Hematopoietic multipotent progenitor cell (in vitro differentiated cells): ENCODE results near the gene GET3. TPM values are rescaled to one million over a fixed set of nuclear protein-coding genes. Genes with fewer than 3 reads are reported as not detected.
"Not testable (repeated sequence)": the region's sequence is repeated elsewhere in the genome, so short reads cannot be mapped to it uniquely, and the experiment has no call there.

Experiments
- DNase-seq, 3 donors: peaks; one replicate each; pipeline ENCODE4 v3.0.0-alpha.2; 2011 to 2015; ENCODE audit warnings: low read depth in 2 of 3, low spot score in 2 of 3
- total RNA-seq: library from RNA; depleted of rRNA; stranded (reverse); fragments of >200 nt; gene quantifications from one replicate; pipeline ENCODE4 v1.2.3, GENCODE V29; 2012

Gene GET3
- total RNA-seq, 1 donor: 106 TPM

DNA sequence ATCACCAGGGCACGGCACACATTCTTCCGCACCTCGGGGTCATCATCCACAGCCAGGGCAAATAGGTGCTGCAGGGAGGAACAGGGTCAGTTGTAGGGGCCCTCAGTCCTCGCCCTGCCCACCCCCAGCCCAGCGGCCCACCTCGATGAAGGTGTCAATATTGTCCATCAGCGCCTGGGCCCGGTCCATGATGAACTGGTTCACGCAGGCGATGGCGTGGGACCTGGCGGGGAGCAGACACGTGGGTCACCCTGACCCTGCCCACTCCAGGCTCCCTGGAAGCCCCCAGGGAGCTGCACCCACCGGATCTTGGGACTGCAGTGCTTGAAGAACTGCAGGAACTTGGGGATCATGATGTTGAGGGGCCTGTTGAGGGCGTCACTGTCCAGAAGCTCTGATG lies 22.2 kb upstream of the GET3 start:
- no peak for DNase-seq

DNA sequence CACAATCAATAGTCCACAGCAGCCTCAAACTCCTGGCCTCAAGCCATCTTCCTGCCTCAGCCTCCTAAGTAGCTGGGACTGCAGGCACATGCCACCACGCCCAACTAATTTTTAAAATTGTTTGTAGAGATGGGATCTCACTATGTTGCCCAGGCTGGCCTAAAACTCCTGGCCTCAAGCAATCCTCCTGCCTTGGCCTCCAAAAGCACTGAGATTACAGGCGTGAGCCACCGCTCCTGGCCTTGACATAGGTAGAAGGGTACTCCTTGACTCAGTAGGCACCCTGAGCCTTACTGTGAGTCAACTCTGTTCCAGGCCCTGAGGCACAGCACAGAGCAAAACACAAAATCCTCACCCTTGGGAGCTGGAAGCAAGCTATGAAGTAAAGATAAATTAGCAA lies 21.4 kb upstream of the GET3 start:
- DNase-seq: no peak

DNA sequence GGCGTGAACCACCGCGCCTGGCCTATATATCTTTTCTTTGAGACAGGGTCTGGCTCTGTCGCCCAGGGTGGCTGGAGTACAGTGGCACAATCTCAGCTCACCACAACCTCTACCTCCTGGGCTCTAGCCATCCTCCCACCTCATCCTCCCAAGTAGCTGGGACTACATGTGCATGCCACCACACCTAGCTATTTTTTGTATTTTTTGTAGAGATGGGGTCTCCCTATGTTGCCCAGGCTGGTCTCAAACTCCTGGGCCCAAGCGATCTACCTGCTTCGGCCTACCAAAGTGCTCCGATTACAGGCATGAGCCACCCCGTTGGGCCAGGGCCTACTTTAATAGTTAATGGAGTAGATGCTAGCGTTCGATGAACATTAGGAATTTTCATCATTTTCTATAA lies 17.0 kb upstream of the GET3 start:
- DNase-seq: no peak

DNA sequence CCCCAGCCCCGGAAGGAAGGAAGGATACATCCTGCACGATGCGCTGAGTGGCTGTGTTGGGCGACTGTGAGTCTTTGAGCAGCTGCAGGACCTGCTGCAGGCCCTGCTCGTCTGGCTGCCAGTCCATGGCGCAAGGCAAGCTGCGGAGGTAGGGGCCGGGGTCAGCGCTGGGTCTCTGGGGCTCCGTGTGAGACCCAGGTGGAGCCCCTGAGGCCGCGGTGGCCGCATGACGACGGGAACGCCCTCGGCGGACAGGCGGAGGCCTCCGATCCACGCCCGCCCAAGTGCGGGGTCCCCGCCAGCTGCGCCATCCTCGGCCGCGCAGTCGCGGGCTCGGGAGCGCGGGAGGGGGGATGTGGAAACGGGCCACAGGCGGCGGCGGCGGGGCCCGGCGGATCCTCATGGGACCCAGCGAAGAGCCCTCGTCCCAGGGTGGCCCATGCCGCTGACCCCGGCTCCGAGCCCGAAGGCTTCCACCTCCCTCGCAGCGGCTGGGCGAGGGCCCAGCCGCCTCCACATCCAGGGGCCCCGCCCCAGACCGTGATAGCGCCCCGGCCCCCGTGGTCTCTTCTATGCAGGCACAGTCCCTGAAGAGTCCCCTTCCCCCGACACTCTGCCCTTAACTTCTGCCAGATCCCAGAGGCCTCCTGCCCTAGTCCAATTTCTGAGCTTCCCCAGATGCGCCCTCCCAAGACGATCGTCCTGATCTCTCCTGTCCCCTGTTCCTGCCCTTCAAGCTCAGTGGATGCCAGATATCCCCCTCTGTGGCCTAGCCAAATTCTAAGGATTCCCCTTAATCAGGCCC lies 16.2 kb upstream of the GET3 start:
- no peak for DNase-seq

DNA sequence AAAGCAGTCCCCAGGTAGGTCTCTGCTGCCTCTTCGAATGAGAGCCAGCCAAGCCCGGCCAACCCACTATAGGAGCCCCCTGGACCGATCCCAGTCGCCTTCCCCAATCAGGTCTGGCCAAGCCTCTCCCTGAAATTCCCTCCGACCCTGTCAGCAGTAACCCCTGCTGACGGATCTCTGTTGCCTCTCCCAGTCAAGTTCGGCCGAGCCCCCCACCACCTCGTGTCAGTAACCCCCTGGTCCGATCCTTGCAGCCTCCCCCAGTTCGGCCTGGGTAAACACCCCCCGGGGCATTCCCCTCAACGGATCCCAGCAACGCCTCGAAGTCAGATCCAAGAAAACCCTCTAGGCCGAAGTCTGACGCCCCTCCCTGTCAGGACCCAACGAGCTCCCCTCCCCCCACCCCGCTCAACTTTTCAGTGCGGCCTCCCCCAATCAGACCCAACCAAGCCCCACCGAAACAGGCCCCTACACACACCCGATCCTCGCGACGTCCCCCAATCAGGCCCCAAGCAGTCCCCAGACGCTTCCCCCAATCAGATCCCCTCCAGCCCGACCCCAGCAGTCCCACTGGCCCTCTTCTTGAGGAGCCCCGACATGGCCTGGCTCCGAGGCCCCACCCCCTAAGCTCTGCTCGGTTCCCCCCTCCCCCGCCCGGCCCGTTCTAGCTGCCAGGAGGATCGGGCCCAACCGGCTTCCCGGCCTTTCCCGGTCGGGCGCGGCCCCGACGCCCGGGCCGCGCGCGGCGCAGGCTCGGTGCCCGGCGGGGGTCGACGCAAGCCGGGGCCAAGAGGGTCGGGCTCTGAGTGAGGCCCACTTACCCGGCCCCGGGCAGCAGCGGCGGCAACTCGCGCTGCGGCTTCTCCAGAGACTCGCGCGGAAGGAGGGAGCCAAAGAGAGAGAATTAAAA lies 15.4 kb upstream of the GET3 start:
- peak in 2 of 3 donors; percentile 89 to 92 for DNase-seq

DNA sequence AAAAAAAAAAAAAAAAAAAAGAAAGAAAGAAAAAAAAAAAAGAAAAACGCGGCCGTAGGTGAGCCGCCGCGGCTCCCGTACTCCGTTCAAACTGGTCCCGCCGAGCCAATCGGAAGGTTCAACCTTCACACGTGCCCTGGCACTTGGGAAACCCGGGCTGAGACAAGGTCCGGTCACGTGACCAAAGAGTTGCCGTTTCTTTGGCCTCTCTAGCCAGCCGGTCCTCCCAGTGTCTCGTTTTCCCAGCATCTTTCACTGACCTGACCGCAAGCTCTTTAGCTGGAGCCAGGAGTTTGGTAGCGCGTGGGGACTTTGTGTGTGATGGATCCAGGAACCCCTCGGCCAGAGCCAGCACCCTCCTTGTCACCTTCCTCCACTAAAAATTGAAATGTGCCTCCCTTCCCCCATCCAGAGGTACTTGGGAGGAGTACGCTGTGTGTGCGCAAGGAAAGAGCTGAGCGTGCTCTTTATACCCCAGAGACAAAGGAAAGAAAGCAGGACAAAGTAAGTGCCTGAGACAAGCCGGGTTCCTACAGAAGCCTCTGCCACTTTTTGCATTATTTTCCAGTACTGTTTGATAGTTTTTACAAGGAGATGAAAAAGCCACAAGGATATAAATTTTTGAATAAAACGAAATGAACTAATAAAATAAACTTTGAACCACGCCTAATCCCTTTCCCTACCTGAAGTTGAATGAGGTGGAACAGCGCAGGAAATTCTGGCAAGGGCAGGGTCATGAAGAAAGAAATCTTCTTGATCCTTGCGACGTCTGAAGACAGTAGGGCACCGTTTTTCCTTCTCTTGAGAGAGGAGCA lies 14.5 kb upstream of the GET3 start:
- peak; percentile 86 to 99 (median 99) for DNase-seq

DNA sequence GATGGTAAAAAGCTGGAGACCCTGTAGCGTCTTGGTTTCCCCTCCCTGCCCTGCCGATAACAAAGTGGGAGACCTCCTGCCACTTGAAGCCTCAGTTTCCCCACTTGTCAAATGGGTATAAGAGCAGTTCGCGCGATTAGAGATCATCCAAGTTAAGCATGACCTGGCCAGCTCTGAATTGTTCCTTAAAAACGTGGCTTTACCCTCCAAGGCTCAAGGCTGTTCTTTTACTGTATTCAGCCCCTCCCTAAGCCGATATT lies 14.0 kb upstream of the GET3 start:
- DNase-seq: no peak

DNA sequence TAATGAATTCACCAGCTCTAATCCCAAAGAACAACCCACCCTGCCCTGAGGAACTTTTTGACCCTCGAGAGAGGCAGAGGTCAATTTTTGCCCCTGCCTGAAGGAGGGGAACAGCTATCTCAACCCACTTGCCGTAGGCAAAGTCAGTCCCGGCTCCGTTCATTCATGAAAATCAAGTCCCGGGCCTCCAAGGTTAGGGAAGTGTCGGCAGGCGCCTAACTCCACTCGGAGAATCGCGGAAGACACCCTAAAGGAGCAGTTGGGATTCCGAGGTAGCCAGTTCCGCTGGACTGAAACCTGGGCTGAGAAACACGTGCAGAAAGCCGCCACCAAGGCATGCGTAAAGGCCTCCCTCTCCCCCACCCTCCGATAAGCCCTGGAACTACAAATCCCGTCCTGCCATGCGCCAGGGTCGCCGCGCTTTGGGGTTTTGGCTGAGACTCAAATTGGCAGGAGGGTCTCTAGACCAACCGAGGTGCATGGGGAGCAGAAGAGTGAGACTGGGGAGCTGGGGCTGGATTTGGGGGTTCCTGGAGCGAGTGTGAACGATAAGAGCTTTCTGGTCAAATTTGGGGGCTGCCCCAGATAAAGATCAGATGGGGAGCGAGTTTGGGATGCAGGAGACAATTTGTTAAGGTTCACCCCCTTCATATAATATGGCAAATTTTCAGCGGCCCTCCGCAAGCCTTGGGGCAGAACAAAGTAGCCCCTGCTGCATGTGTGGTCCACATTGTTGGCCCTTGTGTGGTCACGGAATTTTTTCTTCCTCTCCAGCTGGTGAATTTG lies 13.5 kb upstream of the GET3 start, which contains the start of gene TNPO2:
Gene TNPO2 (minus strand): TSS at position 292 of the 786 bp plus-strand sequence. CDS start 2,955 bp downstream, outside the sequence.
- peak in 2 of 3 donors; percentile 58 to 75 for DNase-seq

DNA sequence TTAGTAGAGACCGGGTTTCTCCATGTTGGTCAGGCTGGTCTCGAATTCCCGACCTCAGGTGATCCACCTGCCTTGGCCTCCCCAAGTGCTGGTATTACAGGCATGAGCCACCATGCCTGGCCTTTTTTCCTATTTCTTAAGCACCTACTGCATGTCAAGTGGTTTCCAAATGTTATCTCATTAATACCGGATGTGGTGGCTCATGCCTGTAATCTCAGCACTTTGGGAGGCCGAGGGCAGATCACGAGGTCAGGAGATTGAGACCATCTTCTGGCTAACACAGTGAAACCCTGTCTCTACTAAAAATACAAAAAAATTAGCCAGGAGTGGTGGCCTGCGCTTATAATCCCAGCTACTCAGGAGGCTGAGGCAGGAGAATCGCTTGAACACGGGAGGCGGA lies 11.7 kb upstream of the GET3 start:
- not testable (repeated sequence) for DNase-seq

DNA sequence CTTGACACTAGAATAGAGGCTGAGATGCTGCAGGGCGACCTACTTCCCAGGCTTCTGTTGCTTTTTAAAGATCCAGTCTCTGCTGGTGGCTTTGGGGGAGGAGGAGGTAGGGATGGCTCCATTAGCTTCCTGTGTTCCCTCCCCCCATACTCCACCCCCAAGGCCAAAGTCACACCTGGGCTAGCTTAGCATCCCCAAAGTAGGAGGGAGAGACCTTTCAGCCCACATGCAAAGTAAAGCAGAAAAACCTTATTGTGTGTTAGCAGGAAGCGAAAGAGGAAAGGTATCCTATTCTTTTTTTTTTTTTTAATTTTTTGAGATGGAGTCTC lies 10.3 kb upstream of the GET3 start:
- DNase-seq: no peak

DNA sequence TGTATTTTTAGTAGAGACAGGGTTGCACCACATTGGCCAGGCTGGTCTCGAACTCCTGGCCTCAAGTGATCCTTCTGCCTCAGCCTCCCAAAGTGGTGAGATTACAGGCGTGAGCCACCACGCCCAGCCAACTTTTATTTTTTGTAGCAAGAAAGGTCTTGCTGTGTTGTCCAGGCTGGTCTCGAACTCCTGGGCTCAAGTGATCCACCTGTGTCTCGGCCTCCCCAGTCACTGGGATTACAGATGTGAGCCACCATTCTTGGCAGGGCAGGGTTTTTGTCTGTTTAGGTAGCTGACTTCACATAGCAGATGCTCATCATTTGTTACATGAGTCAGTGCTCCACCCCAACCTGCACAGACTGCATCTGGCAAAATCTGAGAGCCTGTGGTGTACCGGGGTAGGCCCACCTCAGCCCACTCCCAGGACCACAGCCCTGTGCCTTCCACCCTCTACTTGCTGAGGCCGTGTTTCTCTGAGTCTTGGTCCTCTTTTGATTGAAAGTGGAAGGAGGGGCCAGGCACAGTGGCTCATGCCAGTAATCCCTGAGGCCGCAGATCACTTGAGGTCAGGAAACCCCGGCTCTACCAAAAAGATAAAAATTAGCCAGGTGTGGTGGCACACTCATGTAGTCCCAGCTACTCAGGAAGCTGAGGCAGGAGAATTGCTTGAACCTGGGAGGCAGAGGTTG lies 9.4 kb upstream of the GET3 start:
- DNase-seq: no peak

DNA sequence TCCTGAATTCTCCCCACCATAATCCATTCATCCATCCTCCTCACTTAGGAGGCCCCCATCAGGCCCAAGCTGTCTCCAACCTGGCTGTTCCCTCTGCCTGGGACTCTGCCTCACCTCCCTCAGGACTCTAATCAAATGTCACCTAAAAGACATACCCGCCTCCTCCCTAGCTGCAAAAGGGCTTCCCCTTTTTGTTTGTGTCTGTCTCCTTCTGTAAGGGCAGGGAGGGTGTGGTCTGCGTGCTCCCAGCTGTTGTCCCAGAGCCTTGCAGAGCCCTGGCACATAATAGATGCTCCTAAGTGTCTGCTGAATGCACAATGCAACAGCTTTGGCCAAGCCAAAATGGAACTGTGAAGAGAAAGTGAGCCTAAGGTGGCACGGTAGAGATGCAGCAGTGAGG lies 7.2 kb upstream of the GET3 start:
- DNase-seq: no peak

DNA sequence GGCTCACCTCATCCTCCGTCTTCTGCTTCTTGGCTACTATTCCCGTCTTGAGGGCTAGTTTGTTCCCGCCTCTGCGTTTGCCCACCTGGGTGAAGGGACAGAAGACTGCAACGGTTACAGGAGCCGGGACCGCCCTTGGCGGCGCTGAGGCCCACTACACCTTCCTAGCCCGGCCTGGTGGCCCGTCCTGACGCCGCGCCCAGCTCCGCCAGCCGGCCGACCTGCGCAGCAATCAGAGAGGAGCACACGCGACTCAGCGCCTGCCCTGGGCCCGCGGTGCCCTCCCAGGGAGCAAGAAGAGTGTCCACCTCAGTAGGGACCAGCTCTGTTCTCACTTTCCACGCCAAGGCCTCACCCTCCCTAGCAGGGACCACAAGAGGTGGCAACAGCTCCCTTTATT lies 6.0 kb upstream of the GET3 start:
- DNase-seq: no peak

DNA sequence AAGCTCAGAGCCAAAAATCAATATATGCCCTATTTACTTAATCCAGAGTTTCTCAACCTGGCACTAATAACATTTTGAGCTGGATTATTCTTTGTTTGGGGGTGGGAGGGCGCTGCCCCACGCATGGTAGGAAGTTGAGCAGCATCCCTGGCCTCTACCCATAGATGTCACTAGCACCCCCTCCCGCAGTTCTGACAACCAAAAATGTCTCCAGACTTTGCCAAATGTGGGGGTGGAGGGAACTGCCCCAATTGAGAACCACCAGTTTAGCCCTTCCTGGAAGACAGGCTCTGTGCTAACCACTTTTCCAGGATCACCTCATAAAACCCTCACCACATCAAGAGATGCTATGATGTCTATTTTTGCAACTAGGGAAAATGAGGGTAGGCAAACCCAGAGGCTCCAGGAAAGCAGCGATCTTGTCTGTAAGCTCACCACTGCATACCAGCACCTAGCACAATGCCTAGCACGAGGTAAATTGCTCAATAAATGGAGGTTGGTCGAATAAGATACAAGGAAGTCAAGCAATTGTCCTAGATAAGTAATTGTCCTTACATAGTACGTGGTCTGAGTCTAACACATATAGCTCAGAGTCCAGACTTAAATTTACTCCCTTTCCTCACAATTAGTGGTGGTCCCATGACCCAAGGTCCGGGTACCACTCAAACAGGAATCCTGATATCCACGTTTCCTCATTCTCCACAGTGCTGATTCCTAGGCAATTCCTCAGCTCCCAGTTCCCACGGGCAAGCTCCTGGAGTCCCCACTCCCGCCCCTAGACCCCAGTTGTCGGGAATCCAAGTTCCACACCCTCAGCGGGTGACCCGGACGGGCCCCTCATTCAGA lies 3.7 kb upstream of the GET3 start:
- peak in 2 of 3 donors; percentile 70 to 75 for DNase-seq

DNA sequence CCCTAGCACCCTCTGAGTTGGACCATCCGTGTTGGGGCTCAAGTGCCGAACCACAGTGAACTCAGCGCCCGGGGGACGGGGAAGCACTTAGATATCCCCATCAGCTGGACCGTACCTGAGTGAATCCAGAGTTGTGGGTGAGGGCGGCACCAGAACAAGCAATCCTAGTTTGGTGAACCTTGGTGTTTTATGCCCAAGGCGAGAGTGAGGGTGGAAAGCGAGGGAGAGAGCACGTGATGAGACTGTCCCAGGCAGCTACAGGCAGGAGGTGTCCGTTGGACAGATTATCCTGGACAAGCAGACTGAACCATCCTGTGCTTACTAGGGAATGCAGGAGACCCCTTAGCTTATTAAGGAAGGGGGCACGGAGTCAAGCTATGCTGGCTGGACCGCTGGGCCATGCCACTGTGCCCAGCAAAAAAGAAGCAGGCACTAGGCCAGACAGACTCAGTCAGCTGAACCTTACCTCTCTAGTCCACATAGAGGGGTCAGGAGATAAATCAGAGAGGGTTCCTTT lies 596 bp downstream of the GET3 start:
- no peak for DNase-seq

DNA sequence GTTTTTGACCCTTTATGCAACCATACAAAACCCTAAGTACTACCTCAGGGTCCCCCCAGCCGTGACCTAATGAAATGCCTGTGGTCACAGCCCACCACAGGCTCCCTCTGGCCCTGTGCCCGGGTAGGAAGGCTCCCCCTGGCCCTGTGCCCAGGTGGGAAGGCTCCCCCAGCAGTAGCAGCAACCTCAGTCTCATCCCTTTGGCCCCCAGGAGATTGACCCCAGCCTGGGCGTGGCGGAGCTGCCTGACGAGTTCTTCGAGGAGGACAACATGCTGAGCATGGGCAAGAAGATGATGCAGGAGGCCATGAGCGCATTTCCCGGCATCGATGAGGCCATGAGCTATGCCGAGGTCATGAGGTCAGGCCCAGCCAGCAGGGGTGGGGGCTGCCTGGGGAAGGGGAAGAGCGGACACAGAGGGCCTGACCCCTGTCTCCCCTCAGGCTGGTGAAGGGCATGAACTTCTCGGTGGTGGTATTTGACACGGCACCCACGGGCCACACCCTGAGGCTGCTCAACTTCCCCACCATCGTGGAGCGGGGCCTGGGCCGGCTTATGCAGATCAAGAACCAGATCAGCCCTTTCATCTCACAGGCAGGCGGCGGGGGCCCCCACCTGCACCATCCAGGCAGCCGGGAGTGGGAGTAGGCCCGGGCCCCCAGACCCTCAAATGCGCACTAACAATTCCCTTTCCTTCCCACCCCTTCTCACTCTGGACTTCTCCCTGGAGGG lies 8.0 kb downstream of the GET3 start:
- DNase-seq: no peak

DNA sequence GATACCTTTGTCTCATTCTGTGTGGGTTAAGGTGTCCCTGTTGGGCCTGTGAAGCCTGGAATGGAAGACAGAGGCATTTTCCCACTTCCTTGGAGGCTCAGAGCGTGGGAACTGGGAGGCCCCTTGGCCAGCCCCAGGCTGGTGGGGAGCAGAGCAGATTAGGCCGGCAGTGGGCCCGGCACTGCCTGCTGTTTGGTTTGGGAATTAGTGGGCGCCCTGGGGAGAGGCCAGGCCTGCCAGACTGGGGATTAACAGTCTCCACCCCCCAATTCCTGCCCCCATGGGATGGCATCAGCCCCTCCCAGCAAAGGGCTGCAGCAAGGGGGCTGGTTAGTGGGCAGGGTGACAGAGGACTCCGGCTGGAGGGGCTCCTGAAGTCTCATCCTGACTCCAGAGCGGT lies 11.2 kb downstream of the GET3 start:
- no peak for DNase-seq

DNA sequence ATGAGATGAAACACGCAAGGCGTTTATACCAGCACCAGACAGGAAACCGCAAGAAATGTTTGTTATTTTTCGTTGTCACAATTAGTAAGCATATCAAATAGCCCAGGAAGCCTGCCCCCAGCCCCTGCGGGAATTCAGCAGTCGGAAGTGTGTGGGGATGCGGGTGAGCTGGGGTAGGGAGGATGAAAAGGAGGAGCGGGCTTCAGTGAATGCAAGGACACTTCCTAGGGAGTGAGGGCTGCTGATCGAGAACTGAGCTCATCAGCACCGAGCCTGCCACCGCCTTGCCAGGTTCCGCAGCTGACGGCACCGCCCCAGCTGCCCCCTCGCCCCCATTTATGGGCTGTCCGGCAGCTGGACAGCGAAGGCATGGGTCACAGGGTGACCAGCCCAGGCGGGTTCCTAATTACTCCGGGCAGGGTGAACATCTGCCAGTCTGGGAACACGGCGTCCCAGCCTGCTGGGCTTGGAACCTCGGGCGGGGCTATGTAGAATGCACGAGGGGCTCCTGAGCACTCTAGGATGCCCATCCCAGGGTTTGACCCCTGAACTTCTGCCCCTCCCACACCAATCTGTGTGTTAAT lies 12.7 kb downstream of the GET3 start:
- DNase-seq: no peak
